Anterior cingulate cortex (tissue), 58 donors: Measurements from ENCODE around the gene DUOXA2.

Experiments used
- DNase-seq, 58 donors: peaks; one replicate each; lab custom pipeline; 2025; lab: John Stamatoyannopoulos, UW

The DUOXA2 gene

GRCh38 chr15:45116006-45116481, 1.9 kb downstream of the DUOXA2 start:
- no peak for DNase-seq

- DNase-seq, result no peak
Observed at GRCh38 chr15:45116482-45117307, 2.6 kb downstream of the DUOXA2 start.

GRCh38 chr15:45117308-45118130, 3.4 kb downstream of the DUOXA2 start:
- DNase-seq, result no peak

GRCh38 chr15:45118131-45118588, 4.0 kb downstream of the DUOXA2 start:
- DNase-seq, result peak in 56 of 58 donors; percentile 20 to 92 (median 78)

- no peak for DNase-seq
Observed at GRCh38 chr15:45118996-45119395, 4.9 kb downstream of the DUOXA2 start.

GRCh38 chr15:45120081-45120972, 6.2 kb downstream of the DUOXA2 start:
- no peak for DNase-seq

- DNase-seq, result no peak
Observed at GRCh38 chr15:45121020-45121419, 6.9 kb downstream of the DUOXA2 start.

- no peak for DNase-seq
Observed at GRCh38 chr15:45121706-45122417, 7.7 kb downstream of the DUOXA2 start.

GRCh38 chr15:45122719-45123118, 8.6 kb downstream of the DUOXA2 start:
- DNase-seq, result no peak

- DNase-seq, result no peak
Observed at GRCh38 chr15:45123397-45123796, 9.3 kb downstream of the DUOXA2 start.

GRCh38 chr15:45126535-45127158, 12.5 kb downstream of the DUOXA2 start:
- DNase-seq, result no peak

- no peak for DNase-seq
Observed at GRCh38 chr15:45128971-45129639, 15.0 kb downstream of the DUOXA2 start.

GRCh38 chr15:45129651-45130129, 15.6 kb downstream of the DUOXA2 start, which contains the start of the genes DUOX1 and DUOXA1:
TSS of gene DUOX1 (plus strand) at chr15:45129994. CDS start at chr15:45131967, 1,973 bp downstream.
TSS of gene DUOXA1 (minus strand) at chr15:45129879. CDS start at chr15:45123014, 6,865 bp downstream.
- DNase-seq, result peak in 6 of 58 donors; percentile 10 to 23 (median 14)

GRCh38 chr15:45130291-45131000, 16.3 kb downstream of the DUOXA2 start:
- DNase-seq, result no peak

- no peak for DNase-seq
Observed at GRCh38 chr15:45131510-45131909, 17.4 kb downstream of the DUOXA2 start.

- DNase-seq, result no peak
Observed at GRCh38 chr15:45132844-45133560, 18.9 kb downstream of the DUOXA2 start.

GRCh38 chr15:45133561-45133920, 19.4 kb downstream of the DUOXA2 start:
- DNase-seq, result no peak
